GM10266 (cell line): Measurements from ENCODE around the gene CDR2.
"Not testable (repeated sequence)": the region's sequence is repeated elsewhere in the genome, so short reads cannot be mapped to it uniquely, and the experiment has no call there.

Experiments
- DNase-seq: peaks from one replicate; pipeline ENCODE4 v3.0.0; 2012; ENCODE audit errors: extremely low spot score
- TF ChIP-seq, protein P1 (sequence below): IDR thresholded peaks from 2 replicates; pipeline ENCODE4 v1.5.1; 2012; ENCODE audit warnings: mild to moderate bottlenecking, low read depth; ENCODE audit not compliant: control insufficient read depth, insufficient read depth; ENCODE audit errors: missing control alignments

The CDR2 gene

DNA sequence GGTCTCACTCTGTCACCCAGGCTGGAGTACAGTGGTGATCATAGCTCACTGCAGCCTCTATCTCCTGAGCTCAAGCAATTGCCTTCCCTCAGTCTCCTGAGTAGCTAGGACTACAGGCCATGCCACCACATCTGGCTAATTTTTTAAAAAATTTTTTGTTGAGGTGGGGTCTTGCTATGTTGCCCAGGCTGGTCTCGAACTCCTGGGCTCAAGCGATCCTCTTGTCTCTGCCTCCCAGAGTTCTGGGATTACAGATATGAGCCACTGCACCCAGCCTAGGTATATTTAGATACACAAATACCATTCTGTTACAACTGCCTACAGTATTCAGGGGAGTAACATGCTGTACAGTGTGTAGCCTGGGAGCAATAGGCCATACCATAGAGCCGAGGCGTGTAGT is 62.9 kb downstream of the CDR2 start:
- TF ChIP-seq, protein P1, sequence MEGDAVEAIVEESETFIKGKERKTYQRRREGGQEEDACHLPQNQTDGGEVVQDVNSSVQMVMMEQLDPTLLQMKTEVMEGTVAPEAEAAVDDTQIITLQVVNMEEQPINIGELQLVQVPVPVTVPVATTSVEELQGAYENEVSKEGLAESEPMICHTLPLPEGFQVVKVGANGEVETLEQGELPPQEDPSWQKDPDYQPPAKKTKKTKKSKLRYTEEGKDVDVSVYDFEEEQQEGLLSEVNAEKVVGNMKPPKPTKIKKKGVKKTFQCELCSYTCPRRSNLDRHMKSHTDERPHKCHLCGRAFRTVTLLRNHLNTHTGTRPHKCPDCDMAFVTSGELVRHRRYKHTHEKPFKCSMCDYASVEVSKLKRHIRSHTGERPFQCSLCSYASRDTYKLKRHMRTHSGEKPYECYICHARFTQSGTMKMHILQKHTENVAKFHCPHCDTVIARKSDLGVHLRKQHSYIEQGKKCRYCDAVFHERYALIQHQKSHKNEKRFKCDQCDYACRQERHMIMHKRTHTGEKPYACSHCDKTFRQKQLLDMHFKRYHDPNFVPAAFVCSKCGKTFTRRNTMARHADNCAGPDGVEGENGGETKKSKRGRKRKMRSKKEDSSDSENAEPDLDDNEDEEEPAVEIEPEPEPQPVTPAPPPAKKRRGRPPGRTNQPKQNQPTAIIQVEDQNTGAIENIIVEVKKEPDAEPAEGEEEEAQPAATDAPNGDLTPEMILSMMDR, result no peak
- DNase-seq, result no peak

DNA sequence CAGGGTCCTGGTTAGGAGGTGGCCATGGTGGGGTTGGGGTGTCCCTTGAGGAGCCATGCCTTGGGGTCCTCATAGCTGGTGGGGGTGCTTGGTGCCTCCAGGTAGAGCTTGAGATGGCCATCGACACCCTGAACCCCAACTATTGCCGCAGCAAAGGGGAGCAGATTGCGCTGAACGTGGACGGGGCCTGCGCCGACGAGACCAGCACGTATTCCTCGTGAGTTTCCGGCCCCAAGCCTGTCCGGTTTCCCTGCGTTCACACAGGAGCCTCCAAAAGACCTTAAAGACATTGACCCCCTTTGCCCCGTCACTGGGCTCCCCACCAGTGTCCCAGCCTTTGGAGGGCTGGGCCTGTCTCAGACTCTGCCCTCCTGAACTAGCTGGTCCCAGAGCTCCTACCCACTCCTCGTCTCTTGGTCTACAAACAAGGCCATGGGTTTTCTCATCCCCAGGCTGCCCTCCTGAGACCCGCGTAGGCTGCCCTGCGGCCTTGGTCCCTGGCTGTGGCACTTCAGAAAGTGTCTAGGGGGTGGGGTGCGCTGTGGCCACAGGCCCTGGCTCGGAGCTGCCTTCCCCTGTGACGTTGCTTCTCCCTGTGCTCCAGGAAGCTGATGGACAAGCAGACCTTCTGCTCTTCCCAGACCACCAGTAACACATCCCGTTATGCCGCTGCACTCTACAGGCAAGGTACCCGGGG is 65.4 kb downstream of the CDR2 start:
- TF ChIP-seq, protein P1, result no peak

DNA sequence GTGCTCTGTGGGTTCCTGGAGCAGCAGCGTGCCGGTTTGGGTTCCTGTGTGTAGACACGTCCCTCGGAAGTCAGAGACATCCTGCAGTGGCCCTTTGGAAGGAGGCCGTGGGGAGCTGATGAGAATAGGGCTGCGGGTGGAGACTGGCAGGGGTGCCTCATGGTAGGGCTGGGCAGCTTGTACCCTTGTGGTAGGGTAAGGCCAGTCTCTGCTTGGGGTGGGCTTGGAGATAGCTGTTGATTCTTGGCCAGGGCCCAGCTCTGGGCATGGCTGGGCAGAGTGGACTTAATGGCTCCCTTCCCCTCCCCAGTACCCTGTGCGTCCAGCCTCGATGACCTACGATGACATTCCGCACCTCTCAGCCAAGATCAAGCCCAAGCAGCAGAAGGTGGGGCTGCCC is 66.6 kb downstream of the CDR2 start:
- DNase-seq, result no peak
- TF ChIP-seq, protein P1, result no peak

More for the DNA sequence above, 65.4 kb downstream of the CDR2 start:
- no peak for DNase-seq

- no peak for DNase-seq
- TF ChIP-seq, protein P1, result no peak
These were observed 67.6 kb downstream of the CDR2 start for GRCh38 chr16:22306788-22307187.

DNA sequence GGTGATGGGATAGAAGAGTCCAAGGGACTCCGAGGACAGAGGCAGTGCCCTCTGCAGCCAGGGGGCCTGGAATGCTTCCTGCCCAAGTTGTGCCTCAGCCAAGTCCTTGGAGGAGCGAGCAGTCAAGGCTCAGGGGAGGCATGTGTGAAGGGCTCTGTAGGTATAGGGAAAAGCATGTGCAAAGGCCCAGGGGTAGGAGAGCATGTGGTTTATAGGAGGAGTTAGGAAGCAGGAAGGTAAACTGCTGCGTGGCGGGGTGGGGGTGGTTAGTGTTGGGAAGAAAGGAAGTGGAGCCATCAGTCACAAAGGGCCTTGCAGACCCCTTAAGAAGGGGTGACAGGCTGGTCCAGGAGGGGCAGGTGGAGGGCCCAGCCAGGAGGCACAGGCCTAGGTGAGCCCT is 70.0 kb downstream of the CDR2 start:
- TF ChIP-seq, protein P1, result no peak
- no peak for DNase-seq

GRCh38 chr16:22302776-22303363 is 71.5 kb downstream of the CDR2 start:
- TF ChIP-seq, protein P1, result no peak
- no peak for DNase-seq

- DNase-seq, result not testable (repeated sequence)
These were observed 73.0 kb downstream of the CDR2 start for GRCh38 chr16:22301423-22301822.

- TF ChIP-seq, protein P1, result peak; percentile 61
- peak; percentile 55 for DNase-seq
These were observed 73.9 kb downstream of the CDR2 start for GRCh38 chr16:22300427-22301071.
